Neuronal stem cell (in vitro differentiated cells): ENCODE measurements around the gene GNAS.

ENCODE experiments used
- DNase-seq: peaks from one replicate; pipeline ENCODE4 v3.0.0-alpha.2; 2013; ENCODE audit warnings: low spot score
- H2AFZ ChIP-seq: one replicate; pipeline ENCODE4 v1.6.1; 2013; ENCODE audit warnings: mild to moderate bottlenecking, low read length, inconsistent platforms
- H2AK5ac ChIP-seq: 2 replicates; pipeline ENCODE4 v1.6.1; 2013; ENCODE audit warnings: low read depth, mild to moderate bottlenecking, inconsistent platforms, low read length, moderate library complexity, mixed read lengths
- H2BK120ac ChIP-seq: 2 replicates; pipeline ENCODE4 v1.6.1; 2013; ENCODE audit warnings: low read depth, mild to moderate bottlenecking, inconsistent platforms, low read length, moderate library complexity, mixed read lengths
- H2BK12ac ChIP-seq: one replicate; pipeline ENCODE4 v1.6.1; 2013; ENCODE audit warnings: low read length, inconsistent platforms
- H2BK15ac ChIP-seq: 2 replicates; pipeline ENCODE4 v1.6.1; 2013; ENCODE audit warnings: mild to moderate bottlenecking, low read length, inconsistent platforms, mixed read lengths
- H2BK5ac ChIP-seq: one replicate; pipeline ENCODE4 v1.6.1; 2013; ENCODE audit warnings: inconsistent platforms, mild to moderate bottlenecking, low read length, moderate library complexity
- H3K14ac ChIP-seq: one replicate; pipeline ENCODE4 v1.6.1; 2013; ENCODE audit warnings: low read length, inconsistent platforms
- H3K18ac ChIP-seq: 2 replicates; pipeline ENCODE4 v1.6.1; 2013; ENCODE audit warnings: low read length, inconsistent platforms
- H3K23ac ChIP-seq: 2 replicates; pipeline ENCODE4 v1.6.1; 2013; ENCODE audit warnings: low read depth, mild to moderate bottlenecking, mixed read lengths, low read length, inconsistent platforms; ENCODE audit not compliant: poor library complexity
- H3K27ac ChIP-seq: replicated peaks from 3 replicates; pipeline ENCODE4 v1.5.1; 2013; ENCODE audit warnings: low read length, inconsistent platforms
- H3K27me3 ChIP-seq, 3 experiments: 2 replicates each; pipeline ENCODE4 v1.6.1; 2013; ENCODE audit warnings: low read length in 3 of 3, mild to moderate bottlenecking in 2 of 3, inconsistent platforms in 1 of 3, low read depth in 1 of 3, mixed read lengths in 1 of 3, moderate library complexity in 1 of 3; ENCODE audit not compliant: control insufficient read depth in 3 of 3, insufficient read depth in 3 of 3
- H3K36me3 ChIP-seq, 2 donors: replicated peaks in 1 of 2; 2 replicates each; pipeline ENCODE4 v1.6.1; 2013; ENCODE audit warnings: low read length in 2 of 2; ENCODE audit not compliant: control insufficient read depth in 2 of 2, insufficient read depth in 2 of 2
- H3K4ac ChIP-seq: 2 replicates; pipeline ENCODE4 v1.6.1; 2013; ENCODE audit warnings: inconsistent platforms, mild to moderate bottlenecking, low read length, moderate library complexity
- H3K4me1 ChIP-seq, 2 donors: 1 replicate in 1 of 2; 2 replicates in 1 of 2; pipeline ENCODE4 v1.6.1; 2013; ENCODE audit warnings: low read length in 2 of 2, low read depth in 1 of 2; ENCODE audit not compliant: control insufficient read depth in 2 of 2, insufficient read depth in 1 of 2
- H3K4me2 ChIP-seq: one replicate; pipeline ENCODE4 v1.6.1; 2013; ENCODE audit warnings: mild to moderate bottlenecking, low read length, inconsistent platforms; ENCODE audit not compliant: insufficient read depth, poor library complexity, severe bottlenecking
- H3K4me3 ChIP-seq, 2 donors: 2 replicates each; pipeline ENCODE4 v1.5.1; 2013; ENCODE audit warnings: low read length in 2 of 2, mild to moderate bottlenecking in 2 of 2, inconsistent platforms in 1 of 2, moderate library complexity in 1 of 2
- H3K79me1 ChIP-seq: one replicate; pipeline ENCODE4 v1.6.1; 2013; ENCODE audit warnings: low read depth, mild to moderate bottlenecking, inconsistent platforms, low read length, moderate library complexity
- H3K9ac ChIP-seq: one replicate; pipeline ENCODE4 v1.6.1; 2013; ENCODE audit warnings: mild to moderate bottlenecking, low read depth, low read length, inconsistent platforms; ENCODE audit not compliant: poor library complexity
- H3K9me3 ChIP-seq, 2 donors: replicated peaks in 1 of 2; 2 replicates each; pipeline versions ENCODE3 to v1.6.1; 2013; ENCODE audit warnings: low read length in 2 of 2, mild to moderate bottlenecking in 2 of 2, inconsistent platforms in 1 of 2, low read depth in 1 of 2, mixed read lengths in 1 of 2, moderate library complexity in 1 of 2; ENCODE audit not compliant: control insufficient read depth in 2 of 2, insufficient read depth in 1 of 2
- H4K8ac ChIP-seq: one replicate; pipeline ENCODE4 v1.6.1; 2013; ENCODE audit warnings: low read depth, mild to moderate bottlenecking, inconsistent platforms, low read length, moderate library complexity
- H4K91ac ChIP-seq: one replicate; pipeline ENCODE4 v1.6.1; 2013; ENCODE audit warnings: low read length, low read depth, mild to moderate bottlenecking, inconsistent platforms; ENCODE audit not compliant: poor library complexity
- WGBS, 2 donors: extraction: QIAGEN DNeasy Blood & Tissue Kit; methylation state at CpG; one replicate each; pipeline ENCODE4 v1.1.7; 2013; ENCODE audit warnings: missing lambda C conversion rate in 2 of 2, mixed read lengths in 1 of 2; ENCODE audit not compliant: insufficient read length in 2 of 2, insufficient replicate concordance in 1 of 2; ENCODE audit errors: extremely low coverage in 2 of 2; 5-methylcytosine and 5-hydroxymethylcytosine counted together

The GNAS gene

DNA sequence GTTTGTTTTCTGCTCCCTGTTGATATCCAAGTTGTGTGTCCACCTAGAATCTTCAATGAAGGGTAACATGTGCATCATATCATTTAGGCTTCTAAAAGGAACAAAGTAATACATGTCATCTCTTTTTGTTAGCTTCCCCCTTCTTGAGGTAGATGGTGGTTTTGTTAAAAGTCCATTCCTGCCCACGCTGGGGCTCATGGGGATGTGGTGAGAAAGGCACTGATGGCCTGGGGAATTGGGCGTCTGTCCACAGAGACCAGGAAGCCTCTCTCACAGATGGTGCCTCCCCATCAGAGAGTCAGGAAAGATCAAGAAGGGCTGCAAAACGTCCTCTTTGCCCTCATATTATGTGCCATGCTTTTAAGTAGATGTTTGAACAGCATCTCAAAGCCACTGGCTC lies 32.5 kb downstream of the GNAS start:
- Histone ChIP-seq H3K27me3 (no peaks in the 10 kb centered on the region), H2AK5ac (no peak overlapping the region), H3K23ac (no peak overlapping the region), H2BK5ac (no peak overlapping the region), H3K9ac (no peak overlapping the region), H4K8ac (no peak overlapping the region), H3K4me3 (no peak overlapping the region), H3K4ac (no peak overlapping the region), H3K14ac (no peak overlapping the region), H3K4me1 (peaks cover 13 to 16% of the 10 kb centered on the region in 2 donors), H3K36me3 (no peaks in the 10 kb centered on the region), H4K91ac (no peak overlapping the region), H3K18ac (no peak overlapping the region), H3K79me1 (peaks cover 5% of the 10 kb centered on the region), H3K4me2 (no peak overlapping the region), H3K27ac (no peak overlapping the region), H3K9me3 (peaks cover 0 to 6% of the 10 kb centered on the region in 2 donors), H2BK15ac (no peak overlapping the region), H2BK12ac (no peak overlapping the region), H2AFZ (no peak overlapping the region), H2BK120ac (no peak overlapping the region)
- DNase-seq = no peak
- WGBS, 2 donors = no CpG with 5 or more reads among the region's 3 CpGs

DNA sequence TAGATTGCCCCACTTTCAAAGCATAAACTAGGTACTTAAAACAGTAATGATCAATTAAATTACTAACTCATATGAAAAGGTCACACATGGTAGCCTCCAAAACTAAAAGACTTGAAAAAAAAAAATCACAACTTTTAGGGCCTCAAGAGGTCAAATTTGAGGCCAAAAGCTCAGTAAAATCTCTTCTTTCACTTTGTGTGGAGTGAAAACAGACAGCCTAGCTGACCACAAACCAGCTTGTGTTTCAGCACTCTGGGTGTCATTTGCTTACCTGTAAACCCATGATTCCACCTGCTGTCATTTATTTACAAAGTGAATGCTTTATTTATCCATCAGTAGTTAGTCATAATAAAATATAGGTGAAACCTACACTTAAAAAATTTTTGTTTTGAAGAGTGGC lies 34.0 kb downstream of the GNAS start:
- H3K4me1 ChIP-seq = peaks cover 13% of the 10 kb centered on the region in 2 donors
- H3K23ac ChIP-seq = no peak overlapping the region
- no peak for DNase-seq
- no peaks in the 10 kb centered on the region for H3K36me3 ChIP-seq
- peaks cover 0 to 6% of the 10 kb centered on the region in 2 donors for H3K9me3 ChIP-seq
- H3K4me3 ChIP-seq = no peak overlapping the region
- H3K9ac ChIP-seq = no peak overlapping the region
- H2BK5ac ChIP-seq = no peak overlapping the region
- H2AK5ac ChIP-seq = no peak overlapping the region
- H3K18ac ChIP-seq = no peak overlapping the region
- H3K27ac ChIP-seq = no peak overlapping the region
- no peaks in the 10 kb centered on the region for H3K27me3 ChIP-seq
- no peak overlapping the region for H3K4me2 ChIP-seq
- no peak overlapping the region for H2BK120ac ChIP-seq
- no peak overlapping the region for H3K4ac ChIP-seq
- H3K14ac ChIP-seq = no peak overlapping the region
- H2BK12ac ChIP-seq = no peak overlapping the region
- H4K91ac ChIP-seq = no peak overlapping the region
- no peak overlapping the region for H4K8ac ChIP-seq
- no peak overlapping the region for H2AFZ ChIP-seq
- H3K79me1 ChIP-seq = peaks cover 8% of the 10 kb centered on the region
- H2BK15ac ChIP-seq = no peak overlapping the region

- no peak for DNase-seq
- peak overlapping the region; percentile 33 for H2BK5ac ChIP-seq
- H2BK120ac ChIP-seq = no peak overlapping the region
- WGBS, 2 donors = no CpG with 5 or more reads among the region's 12 CpGs
- peak overlapping the region; percentile 87 for H2AK5ac ChIP-seq
- H3K27me3 ChIP-seq = no peaks in the 10 kb centered on the region
- H3K9me3 ChIP-seq = peaks cover 0 to 6% of the 10 kb centered on the region in 2 donors
- peak overlapping the region; percentile 14 for H4K91ac ChIP-seq
- H4K8ac ChIP-seq = no peak overlapping the region
- H2BK15ac ChIP-seq = peak overlapping the region; percentile 97
- no peaks in the 10 kb centered on the region for H3K36me3 ChIP-seq
- no peak overlapping the region for H2BK12ac ChIP-seq
- H3K4me3 ChIP-seq = peak overlapping the region; percentile 89 to 93
- H3K27ac ChIP-seq = no peak overlapping the region
- H3K14ac ChIP-seq = no peak overlapping the region
- H3K18ac ChIP-seq = peak overlapping the region; percentile 98
- peaks cover 8% of the 10 kb centered on the region for H3K79me1 ChIP-seq
- H3K4ac ChIP-seq = no peak overlapping the region
- peak overlapping the region; percentile 94 for H3K9ac ChIP-seq
- H3K23ac ChIP-seq = no peak overlapping the region
- H3K4me2 ChIP-seq = peak overlapping the region; percentile 61
- H2AFZ ChIP-seq = peak overlapping the region; percentile 90
- H3K4me1 ChIP-seq = peaks cover 8% of the 10 kb centered on the region in 2 donors
Measured at GRCh38 chr20:58888103-58888502, 35.6 kb downstream of the GNAS start.

GRCh38 chr20:58888521-58889333 lies 36.2 kb downstream of the GNAS start:
- no peaks in the 10 kb centered on the region for H3K27me3 ChIP-seq
- peak; percentile 74 for DNase-seq
- H3K4me3 ChIP-seq = peak overlapping the region; percentile 89 to 93
- H2BK5ac ChIP-seq = peak overlapping the region; percentile 34
- H3K79me1 ChIP-seq = peaks cover 8% of the 10 kb centered on the region
- peak overlapping the region; percentile 94 for H3K9ac ChIP-seq
- no peak overlapping the region for H4K8ac ChIP-seq
- peaks cover 0 to 5% of the 10 kb centered on the region in 2 donors for H3K36me3 ChIP-seq
- H3K14ac ChIP-seq = peak overlapping the region; percentile 91
- peak overlapping the region; percentile 86 for H3K4me2 ChIP-seq
- no peak overlapping the region for H2BK120ac ChIP-seq
- H2AK5ac ChIP-seq = peak overlapping the region; percentile 87
- H3K23ac ChIP-seq = peak overlapping the region; percentile 99
- H2BK12ac ChIP-seq = no peak overlapping the region
- peak overlapping the region; percentile 98 for H3K18ac ChIP-seq
- WGBS, 2 donors = no CpG with 5 or more reads among the region's 101 CpGs
- H4K91ac ChIP-seq = no peak overlapping the region
- H2BK15ac ChIP-seq = peak overlapping the region; percentile 97
- H3K4ac ChIP-seq = no peak overlapping the region
- H3K9me3 ChIP-seq = peaks cover 0 to 6% of the 10 kb centered on the region in 2 donors
- peak overlapping the region; percentile 90 for H2AFZ ChIP-seq
- H3K4me1 ChIP-seq = peaks cover 5 to 9% of the 10 kb centered on the region in 2 donors
- H3K27ac ChIP-seq = no peak overlapping the region
